ENCODE results near the gene PLEKHA3. TPM values are rescaled to one million over a fixed set of nuclear protein-coding genes. Genes with fewer than 3 reads are reported as not detected.
"Not testable (repeated sequence)": the region's sequence is repeated elsewhere in the genome, so short reads cannot be mapped to it uniquely, and the experiment has no call there.

Gene PLEKHA3
- total RNA-seq (2014; rRNA removed), result 14.1 and 14.9 TPM in 2 replicates
- 7.0 TPM for polyA plus RNA-seq (2012)

GRCh38 chr2:178480227-178481181 is at the start of gene PLEKHA3:
PLEKHA3 (plus strand) TSS chr2:178480457; CDS start chr2:178480870, 413 bp downstream.
- peak; percentile 96 for DNase-seq (ENCODE audit: low read depth)

DNA sequence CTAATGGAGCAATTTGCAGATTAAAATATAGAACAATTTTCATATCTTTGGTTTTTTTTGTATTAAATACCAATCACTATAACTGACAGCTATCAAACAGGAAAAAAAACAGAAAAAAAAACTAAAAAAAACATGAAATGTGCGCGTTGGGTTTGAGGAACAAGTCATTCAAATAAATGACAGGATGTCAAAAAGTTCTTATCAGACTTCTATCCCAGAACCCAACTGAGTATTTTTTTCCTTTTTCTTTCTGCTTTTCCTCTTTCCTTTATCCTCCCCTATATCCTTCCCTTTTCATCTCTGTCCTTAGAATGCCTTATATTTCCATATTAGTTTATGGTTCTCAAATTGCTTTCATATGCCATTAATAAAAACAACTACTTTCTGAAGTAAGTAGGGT is 43.6 kb upstream of the PLEKHA3 start:
- DNase-seq (ENCODE audit: low read depth), result no peak

GRCh38 chr2:178441426-178441825 is 38.8 kb upstream of the PLEKHA3 start:
- DNase-seq (ENCODE audit: low read depth), result no peak

- no peak for DNase-seq (ENCODE audit: low read depth)
These were observed 31.1 kb upstream of the PLEKHA3 start for GRCh38 chr2:178448968-178449661.

DNA sequence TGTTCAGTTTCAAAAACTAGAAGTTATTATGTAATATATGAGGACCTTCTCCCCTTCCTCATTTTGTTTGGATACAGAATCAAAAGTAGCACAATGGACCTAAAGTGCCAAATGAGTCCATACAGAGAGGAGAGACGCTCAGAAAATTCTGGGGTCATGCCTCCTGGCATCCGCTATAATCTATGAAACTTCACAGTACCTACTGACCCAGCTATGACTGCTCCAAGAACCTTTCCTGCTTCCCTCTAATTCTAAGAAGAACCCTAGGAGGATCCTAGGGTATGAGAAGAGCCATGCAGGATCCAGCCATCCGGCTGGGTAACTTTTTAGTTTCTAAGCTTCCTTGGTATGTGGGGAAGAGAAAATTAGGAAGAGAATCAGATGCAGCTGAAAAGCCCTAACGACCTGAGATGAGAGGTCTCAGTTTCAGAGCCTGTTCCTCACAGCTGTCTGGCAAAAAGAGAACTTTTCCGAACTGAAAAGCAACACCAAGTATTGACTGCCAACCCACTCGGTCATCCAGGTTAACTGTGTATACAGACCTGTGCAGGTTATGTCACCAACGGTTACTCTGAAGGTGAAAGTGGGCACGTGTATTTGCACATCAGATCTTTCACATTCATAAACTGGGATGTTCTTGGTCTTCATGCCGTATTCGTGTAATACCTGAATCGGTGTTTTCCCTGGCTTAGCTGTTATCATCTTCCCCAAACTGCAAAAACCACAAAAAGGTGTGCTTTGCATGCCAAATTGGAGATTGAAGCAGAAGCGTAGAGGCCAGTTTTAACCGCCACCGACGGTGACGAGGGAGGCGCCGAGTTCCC is 30.3 kb upstream of the PLEKHA3 start:
- DNase-seq (ENCODE audit: low read depth), result no peak

DNA sequence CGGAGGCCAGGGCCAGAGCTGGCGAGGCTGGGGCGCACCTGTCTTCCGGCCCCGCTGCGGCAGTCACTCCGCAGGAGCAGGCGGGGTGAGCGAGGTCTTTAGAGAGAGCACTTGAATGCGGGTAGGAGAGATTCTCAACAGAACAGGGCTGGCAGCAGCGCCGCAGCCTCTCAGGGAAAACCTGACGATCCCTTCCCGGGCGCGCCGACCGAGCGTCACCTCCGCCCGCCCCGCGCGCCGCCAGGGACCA is 29.8 kb upstream of the PLEKHA3 start:
- DNase-seq (ENCODE audit: low read depth), result peak; percentile 76

DNA sequence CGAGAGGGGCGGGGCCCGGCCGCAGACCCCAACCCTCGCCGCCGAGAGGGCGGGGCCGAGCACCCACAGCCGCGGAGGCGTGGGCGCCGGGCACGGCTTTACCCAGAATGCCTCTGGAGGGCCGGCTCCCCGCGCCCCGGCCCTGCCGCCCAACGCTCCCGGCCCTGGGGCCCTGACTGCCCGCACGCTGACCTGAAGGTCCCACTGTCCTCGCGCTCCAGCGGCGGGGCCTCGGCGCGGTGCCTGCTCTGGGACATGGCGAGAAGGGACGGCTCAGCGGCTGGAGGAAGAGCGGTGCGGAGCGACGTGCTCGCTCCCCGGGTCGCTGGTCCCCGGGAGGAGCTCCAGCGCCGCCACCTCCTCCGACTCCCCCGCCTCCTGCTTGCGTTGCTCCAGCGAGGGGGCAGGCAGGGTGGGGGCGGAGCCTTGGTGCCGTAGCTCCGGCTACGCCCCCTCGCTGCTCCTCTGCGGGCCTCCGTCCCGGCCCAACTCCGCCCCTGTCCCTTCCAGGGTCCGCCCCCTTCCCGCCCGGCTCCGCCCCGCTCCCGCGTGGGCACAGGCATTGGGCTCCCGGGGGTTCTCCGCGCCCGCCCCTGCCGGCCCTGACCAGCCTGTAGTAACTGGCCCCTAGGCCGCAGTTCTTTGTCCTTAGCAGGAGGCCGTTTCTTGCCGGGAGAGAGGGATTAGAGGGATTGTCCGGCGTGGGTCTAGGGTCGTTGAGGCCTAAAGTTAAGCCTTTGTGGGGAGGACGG is 29.3 kb upstream of the PLEKHA3 start, which contains the start of the genes PJVK and PRKRA:
PJVK (plus strand) TSS at position 605 of the 752 bp plus-strand sequence. CDS start 2,032 bp downstream, outside the sequence.
PRKRA (minus strand) TSS at position 402 of the 752 bp plus-strand sequence; CDS start at position 257, 145 bp downstream.
- peak; percentile 96 for DNase-seq (ENCODE audit: low read depth)

DNA sequence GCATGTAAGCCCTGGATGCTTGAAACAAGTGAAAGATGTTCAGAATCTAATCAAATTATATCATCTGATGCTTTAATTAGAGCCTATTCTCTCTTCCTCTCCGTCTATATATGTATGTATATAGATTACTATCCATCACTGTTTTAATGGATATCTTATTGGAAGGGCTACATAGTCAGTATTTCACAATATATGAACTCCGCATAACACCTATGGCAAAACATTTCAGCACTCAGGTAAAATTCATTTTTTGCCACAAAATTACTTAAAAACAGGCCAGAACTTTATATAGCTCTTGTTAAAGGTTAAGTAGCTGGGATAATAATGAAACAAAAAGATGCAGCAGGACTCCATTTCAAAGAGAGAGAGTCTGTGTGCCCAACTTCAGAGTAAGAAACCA is 27.9 kb upstream of the PLEKHA3 start:
- DNase-seq (ENCODE audit: low read depth), result no peak

DNA sequence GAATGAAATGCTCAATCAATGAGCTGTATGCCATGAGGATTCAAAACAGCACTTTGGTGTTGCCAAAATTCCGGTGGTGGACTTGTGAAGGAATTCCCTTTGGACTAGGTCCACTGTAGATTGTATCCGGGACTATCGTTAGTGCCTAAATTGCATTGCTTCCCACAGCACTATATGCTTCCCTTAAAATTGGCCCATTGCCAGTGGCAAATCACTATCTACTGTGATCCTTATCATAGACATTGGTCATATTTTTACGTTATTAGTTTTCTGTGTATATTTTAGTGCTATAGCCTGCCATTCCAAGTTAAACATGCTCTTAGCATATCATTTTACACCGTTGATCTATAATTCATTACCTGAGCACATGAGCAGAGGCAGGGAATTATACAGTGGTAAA is 27.4 kb upstream of the PLEKHA3 start:
- DNase-seq (ENCODE audit: low read depth), result no peak

GRCh38 chr2:178455947-178456346 is 24.3 kb upstream of the PLEKHA3 start:
- peak; percentile 65 for DNase-seq (ENCODE audit: low read depth)

DNA sequence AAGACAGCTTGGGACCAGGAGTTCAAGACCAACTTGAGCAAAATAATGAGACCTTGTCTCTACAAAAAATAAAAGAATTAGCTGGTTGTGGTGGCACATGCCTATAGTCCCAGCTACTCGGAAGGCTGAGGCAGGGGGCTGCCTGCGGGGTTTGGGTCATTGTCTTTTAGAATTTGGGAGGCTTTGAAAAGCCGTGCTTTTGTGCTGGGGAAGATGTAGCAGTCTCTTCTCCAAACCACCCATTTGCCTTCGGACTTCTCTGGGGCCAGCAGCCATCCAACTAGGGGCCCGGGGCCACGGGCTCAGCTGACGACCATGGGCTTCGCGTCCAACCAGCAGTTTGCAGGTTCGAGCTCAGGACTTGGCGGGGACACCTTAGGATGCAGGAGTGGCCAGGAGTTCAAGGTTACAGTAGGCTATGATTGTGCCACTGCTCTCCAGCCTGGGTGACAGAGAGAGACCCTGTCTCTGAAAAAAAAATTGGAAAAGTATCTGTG is 22.8 kb upstream of the PLEKHA3 start:
- DNase-seq (ENCODE audit: low read depth), result no peak

DNA sequence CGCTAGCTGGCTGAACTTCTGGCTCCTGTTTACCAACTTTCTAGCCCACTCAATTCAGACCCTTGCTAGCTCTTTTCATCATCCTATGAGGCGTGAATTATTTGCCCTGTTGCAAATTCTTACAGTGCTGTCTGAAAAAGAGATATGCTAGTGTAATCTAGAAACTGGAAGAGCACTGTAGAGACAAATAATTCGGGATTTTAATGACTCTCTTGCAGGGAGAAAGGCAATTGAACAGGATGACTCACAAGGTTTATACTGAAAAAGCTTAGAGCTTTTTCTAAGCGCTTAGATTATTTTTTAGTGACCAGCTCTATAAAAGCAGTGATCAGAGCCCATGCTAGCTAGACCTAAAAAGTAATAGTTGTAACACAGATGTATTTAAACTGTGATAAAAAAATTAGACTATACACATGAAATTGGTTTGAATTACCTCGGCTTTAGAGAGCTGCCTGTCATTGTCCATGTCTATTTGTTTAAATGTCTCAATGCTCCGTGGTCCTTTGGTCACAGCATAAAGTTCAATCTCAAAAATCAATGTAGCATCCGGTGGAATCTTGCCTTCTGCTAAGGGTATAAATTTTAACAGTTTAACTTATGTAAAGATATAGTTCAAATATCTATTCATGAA is 10.9 kb upstream of the PLEKHA3 start:
- DNase-seq (ENCODE audit: low read depth), result no peak

- DNase-seq (ENCODE audit: low read depth), result not testable (repeated sequence)
These were observed 8.9 kb upstream of the PLEKHA3 start for GRCh38 chr2:178471313-178471712.

- DNase-seq (ENCODE audit: low read depth), result no peak
These were observed 6.9 kb upstream of the PLEKHA3 start for GRCh38 chr2:178473373-178473772.

GRCh38 chr2:178473931-178474330 is 6.3 kb upstream of the PLEKHA3 start:
- peak; percentile 57 for DNase-seq (ENCODE audit: low read depth)

GRCh38 chr2:178474560-178474959 is 5.7 kb upstream of the PLEKHA3 start:
- DNase-seq (ENCODE audit: low read depth), result no peak

DNA sequence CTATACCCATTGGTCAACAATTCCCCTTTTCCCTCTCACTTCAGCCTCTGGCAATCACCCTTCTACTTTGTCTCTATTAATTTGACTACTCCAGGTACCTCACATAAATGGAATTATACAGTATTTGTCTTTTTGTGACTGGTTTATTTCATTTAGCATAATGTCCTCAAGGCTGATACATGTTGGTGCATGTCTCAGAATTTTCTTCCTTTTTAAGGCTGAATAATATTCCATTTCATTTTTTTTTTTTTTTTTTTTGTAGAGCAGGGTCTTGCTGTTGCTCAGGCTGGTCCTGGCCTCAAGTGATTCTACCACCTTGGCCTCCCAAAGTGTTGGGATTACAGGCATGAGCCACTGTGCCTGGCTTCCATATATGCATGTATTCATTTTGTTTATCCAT is 3.8 kb upstream of the PLEKHA3 start:
- DNase-seq (ENCODE audit: low read depth), result no peak

DNA sequence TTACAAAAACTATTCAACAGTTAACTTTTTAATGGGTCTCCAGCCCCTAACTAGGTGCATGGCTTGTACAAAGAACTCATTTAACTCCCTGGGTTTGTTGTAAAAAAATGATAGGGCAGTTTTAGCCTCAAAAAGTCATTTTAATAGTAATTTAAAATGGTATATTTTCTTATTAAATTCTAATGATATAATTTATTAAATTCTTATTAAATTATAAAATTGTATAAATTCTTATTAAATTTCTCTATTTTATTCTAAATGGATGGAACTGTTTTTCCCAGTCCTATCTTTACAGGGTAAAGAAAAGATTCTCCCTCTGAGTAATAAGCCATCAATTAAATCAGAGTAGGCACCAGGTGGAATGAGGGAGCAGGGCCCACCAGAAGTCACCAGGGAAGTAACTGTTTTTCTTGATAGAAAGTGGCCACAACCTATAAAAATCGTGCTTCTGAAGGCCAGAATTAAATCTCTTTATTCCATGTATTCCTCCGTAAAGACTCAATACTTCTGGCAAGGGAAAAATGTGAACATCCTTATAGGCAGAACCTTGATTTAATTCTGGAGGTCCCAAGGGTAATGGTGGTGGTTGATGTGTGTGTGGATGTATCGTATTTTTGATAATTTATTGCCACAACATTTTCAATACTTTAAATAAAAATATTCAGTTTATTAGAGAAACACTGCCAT is 2.7 kb upstream of the PLEKHA3 start:
- peak; percentile 12 for DNase-seq (ENCODE audit: low read depth)

- DNase-seq (ENCODE audit: low read depth), result peak; percentile 19
These were observed 2.2 kb upstream of the PLEKHA3 start for GRCh38 chr2:178478130-178478438.

Data from LHCN-M2 (cell line).